ENCODE data around the gene UBAC2.

Gene UBAC2

GRCh38 chr13:99179460-99179859 lies 21.2 kb upstream of the UBAC2 start:
- H3K4me1 ChIP-seq: no peaks in the 10 kb centered on the region
- H3K79me2 ChIP-seq: no peaks in the 10 kb centered on the region
- no peaks in the 10 kb centered on the region for H3K36me3 ChIP-seq (ENCODE audit: control insufficient read depth, insufficient read depth, low read length)
- no peak overlapping the region for H2AFZ ChIP-seq
- no peak overlapping the region for H3K27ac ChIP-seq
- H3K27me3 ChIP-seq (ENCODE audit: control insufficient read depth, insufficient read depth, low read length): no peaks in the 10 kb centered on the region
- no peaks in the 10 kb centered on the region for H3K9me3 ChIP-seq (ENCODE audit: control insufficient read depth, low read length)
- no peak overlapping the region for H3K4me2 ChIP-seq (ENCODE audit: low read length)
- no peak overlapping the region for H3K4me3 ChIP-seq (ENCODE audit: low read depth, low read length)
- H3K9ac ChIP-seq: no peak overlapping the region
- TF ChIP-seq CTCF (IDR thresholded peaks at IDR 0.05): no peak

DNA sequence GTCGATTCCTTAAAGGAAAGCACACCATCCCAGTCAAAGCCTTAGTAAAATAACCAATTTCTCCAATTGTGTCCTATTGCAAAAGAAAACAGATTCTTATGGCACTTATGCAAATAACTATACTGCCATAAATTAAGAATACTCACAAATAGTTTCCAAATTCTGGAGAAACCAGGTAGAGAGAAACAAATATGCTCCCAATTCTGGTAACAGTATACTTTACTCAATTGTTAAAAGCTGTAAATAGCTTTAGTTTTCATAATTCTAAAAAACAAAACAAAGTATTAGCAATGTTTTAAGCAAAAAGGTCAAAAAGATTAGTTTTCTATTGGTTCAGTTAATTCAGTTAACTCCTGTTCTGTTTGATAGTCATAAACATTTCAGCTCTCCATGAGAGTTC lies 18.2 kb upstream of the UBAC2 start:
- no peak for TF ChIP-seq CTCF (IDR thresholded peaks at IDR 0.05)

DNA sequence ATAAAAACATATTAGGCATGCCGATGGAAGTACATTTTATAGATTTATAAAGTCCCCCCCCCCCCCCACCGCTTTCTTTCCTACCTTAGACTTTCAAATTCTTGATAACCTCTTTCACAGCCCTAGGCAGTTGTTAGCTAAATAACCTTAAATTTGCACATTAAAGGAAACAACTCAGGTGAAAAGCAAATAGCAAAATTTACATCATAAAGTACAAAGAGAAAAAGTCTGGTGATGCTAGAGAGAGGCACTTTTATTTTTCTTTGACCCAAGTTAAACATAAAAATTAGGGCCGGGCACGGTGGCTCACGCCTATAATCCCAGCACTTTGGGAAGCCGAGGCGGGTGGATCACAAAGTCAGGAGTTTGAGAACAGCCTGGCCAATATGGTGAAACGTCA lies 15.0 kb upstream of the UBAC2 start:
- H3K27ac ChIP-seq: no peak overlapping the region
- no peak overlapping the region for H3K4me3 ChIP-seq (ENCODE audit: low read depth, low read length)
- H3K36me3 ChIP-seq (ENCODE audit: control insufficient read depth, insufficient read depth, low read length): no peaks in the 10 kb centered on the region
- H2AFZ ChIP-seq: no peak overlapping the region
- no peaks in the 10 kb centered on the region for H3K9me3 ChIP-seq (ENCODE audit: control insufficient read depth, low read length)
- TF ChIP-seq CTCF (IDR thresholded peaks at IDR 0.05): no peak
- no peak overlapping the region for H3K9ac ChIP-seq
- H3K27me3 ChIP-seq (ENCODE audit: control insufficient read depth, insufficient read depth, low read length): no peaks in the 10 kb centered on the region
- no peak overlapping the region for H3K4me2 ChIP-seq (ENCODE audit: low read length)
- no peaks in the 10 kb centered on the region for H3K79me2 ChIP-seq
- H3K4me1 ChIP-seq: no peaks in the 10 kb centered on the region

More for the DNA sequence above, 18.2 kb upstream of the UBAC2 start:
- no peaks in the 10 kb centered on the region for H3K9me3 ChIP-seq (ENCODE audit: control insufficient read depth, low read length)
- H3K79me2 ChIP-seq: no peaks in the 10 kb centered on the region
- H3K9ac ChIP-seq: no peak overlapping the region
- H3K27ac ChIP-seq: no peak overlapping the region
- H3K27me3 ChIP-seq (ENCODE audit: control insufficient read depth, insufficient read depth, low read length): no peaks in the 10 kb centered on the region
- no peak overlapping the region for H3K4me2 ChIP-seq (ENCODE audit: low read length)
- no peak overlapping the region for H2AFZ ChIP-seq
- no peaks in the 10 kb centered on the region for H3K4me1 ChIP-seq
- H3K4me3 ChIP-seq (ENCODE audit: low read depth, low read length): no peak overlapping the region
- H3K36me3 ChIP-seq (ENCODE audit: control insufficient read depth, insufficient read depth, low read length): no peaks in the 10 kb centered on the region

GRCh38 chr13:99190147-99190985 lies 10.3 kb upstream of the UBAC2 start:
- Histone ChIP-seq H3K9me3 (ENCODE audit: control insufficient read depth, low read length) (no peaks in the 10 kb centered on the region), H2AFZ (no peak overlapping the region), H3K9ac (no peak overlapping the region), H3K27me3 (ENCODE audit: control insufficient read depth, insufficient read depth, low read length) (no peaks in the 10 kb centered on the region), H3K4me1 (peaks cover 4% of the 10 kb centered on the region), H3K79me2 (no peaks in the 10 kb centered on the region), H3K4me3 (ENCODE audit: low read depth, low read length) (no peak overlapping the region), H3K36me3 (ENCODE audit: control insufficient read depth, insufficient read depth, low read length) (no peaks in the 10 kb centered on the region), H3K27ac (no peak overlapping the region), H3K4me2 (ENCODE audit: low read length) (no peak overlapping the region)
- TF ChIP-seq CTCF (IDR thresholded peaks at IDR 0.05): no peak
